Measurements from ENCODE around the gene RAB9A.

DNA sequence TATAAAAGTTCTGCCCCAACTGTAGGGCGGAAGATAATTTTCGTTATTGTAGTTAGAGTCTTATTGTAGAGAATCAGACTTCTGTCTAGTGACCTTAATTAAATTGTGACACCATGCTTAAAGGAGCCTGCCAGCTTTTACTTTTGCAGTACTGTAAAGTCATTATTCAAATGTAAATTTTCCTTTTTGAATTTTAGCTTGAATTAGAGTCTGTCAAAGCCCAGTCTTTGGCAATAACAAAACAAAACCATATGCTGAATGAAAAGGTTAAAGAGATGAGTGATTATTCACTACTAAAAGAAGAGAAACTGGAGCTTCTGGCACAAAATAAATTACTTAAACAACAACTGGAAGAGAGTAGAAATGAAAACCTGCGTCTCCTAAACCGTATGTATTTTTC is 67.5 kb downstream of the RAB9A start:
- TF ChIP-seq, protein P1, sequence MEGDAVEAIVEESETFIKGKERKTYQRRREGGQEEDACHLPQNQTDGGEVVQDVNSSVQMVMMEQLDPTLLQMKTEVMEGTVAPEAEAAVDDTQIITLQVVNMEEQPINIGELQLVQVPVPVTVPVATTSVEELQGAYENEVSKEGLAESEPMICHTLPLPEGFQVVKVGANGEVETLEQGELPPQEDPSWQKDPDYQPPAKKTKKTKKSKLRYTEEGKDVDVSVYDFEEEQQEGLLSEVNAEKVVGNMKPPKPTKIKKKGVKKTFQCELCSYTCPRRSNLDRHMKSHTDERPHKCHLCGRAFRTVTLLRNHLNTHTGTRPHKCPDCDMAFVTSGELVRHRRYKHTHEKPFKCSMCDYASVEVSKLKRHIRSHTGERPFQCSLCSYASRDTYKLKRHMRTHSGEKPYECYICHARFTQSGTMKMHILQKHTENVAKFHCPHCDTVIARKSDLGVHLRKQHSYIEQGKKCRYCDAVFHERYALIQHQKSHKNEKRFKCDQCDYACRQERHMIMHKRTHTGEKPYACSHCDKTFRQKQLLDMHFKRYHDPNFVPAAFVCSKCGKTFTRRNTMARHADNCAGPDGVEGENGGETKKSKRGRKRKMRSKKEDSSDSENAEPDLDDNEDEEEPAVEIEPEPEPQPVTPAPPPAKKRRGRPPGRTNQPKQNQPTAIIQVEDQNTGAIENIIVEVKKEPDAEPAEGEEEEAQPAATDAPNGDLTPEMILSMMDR (IDR thresholded peaks at IDR 0.05; ENCODE audit: insufficient read depth, low read depth, low read length) = no peak
- TF ChIP-seq EZH2 (IDR thresholded peaks at IDR 0.05; ENCODE audit: insufficient read depth, low read length) = no peak
